Activated T-helper 17 cell treated with anti-CD3 and anti-CD28 coated beads, Interleukin-2, amount 50 U/mL, for 72 hours (primary cell): ENCODE results near the gene PSMG3. TPM values are rescaled to one million over a fixed set of nuclear protein-coding genes. Genes with fewer than 3 reads are reported as not detected.

ENCODE experiments used
- ATAC-seq: fragments of 150-1000 bp; cut with Tn5 transposase; replicated peaks from 2 replicates; pipeline ENCODE4 v1.10.0; 2021; ENCODE audit warnings: mild to moderate bottlenecking, moderate library complexity
- H3K27ac Mint-ChIP-seq: one replicate; pipeline ENCODE4 v1.8.0; 2022; ENCODE audit warnings: mixed read lengths
- H3K27me3 Mint-ChIP-seq: one replicate; pipeline ENCODE4 v1.8.0; 2022; ENCODE audit warnings: mixed read lengths
- H3K36me3 Mint-ChIP-seq: one replicate; pipeline ENCODE4 v1.8.0; 2022; ENCODE audit warnings: low read depth, mild to moderate bottlenecking, mixed read lengths
- H3K4me1 Mint-ChIP-seq: one replicate; pipeline ENCODE4 v1.8.0; 2022; ENCODE audit warnings: mixed read lengths
- H3K4me3 Mint-ChIP-seq: one replicate; pipeline ENCODE4 v1.8.0; 2022; ENCODE audit warnings: mild to moderate bottlenecking, mixed read lengths
- H3K9me3 Mint-ChIP-seq: one replicate; pipeline ENCODE4 v1.8.0; 2022; ENCODE audit warnings: mixed read lengths
- total RNA-seq, 2 donors: library from RNA; stranded (reverse); gene quantifications; one replicate each; pipeline ENCODE4 v1.2.3, GENCODE V29; 2022

PSMG3 gene, protein sequence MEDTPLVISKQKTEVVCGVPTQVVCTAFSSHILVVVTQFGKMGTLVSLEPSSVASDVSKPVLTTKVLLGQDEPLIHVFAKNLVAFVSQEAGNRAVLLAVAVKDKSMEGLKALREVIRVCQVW
- total RNA-seq, result 10 to 100 TPM; 26.4 to 46.4 TPM

DNA sequence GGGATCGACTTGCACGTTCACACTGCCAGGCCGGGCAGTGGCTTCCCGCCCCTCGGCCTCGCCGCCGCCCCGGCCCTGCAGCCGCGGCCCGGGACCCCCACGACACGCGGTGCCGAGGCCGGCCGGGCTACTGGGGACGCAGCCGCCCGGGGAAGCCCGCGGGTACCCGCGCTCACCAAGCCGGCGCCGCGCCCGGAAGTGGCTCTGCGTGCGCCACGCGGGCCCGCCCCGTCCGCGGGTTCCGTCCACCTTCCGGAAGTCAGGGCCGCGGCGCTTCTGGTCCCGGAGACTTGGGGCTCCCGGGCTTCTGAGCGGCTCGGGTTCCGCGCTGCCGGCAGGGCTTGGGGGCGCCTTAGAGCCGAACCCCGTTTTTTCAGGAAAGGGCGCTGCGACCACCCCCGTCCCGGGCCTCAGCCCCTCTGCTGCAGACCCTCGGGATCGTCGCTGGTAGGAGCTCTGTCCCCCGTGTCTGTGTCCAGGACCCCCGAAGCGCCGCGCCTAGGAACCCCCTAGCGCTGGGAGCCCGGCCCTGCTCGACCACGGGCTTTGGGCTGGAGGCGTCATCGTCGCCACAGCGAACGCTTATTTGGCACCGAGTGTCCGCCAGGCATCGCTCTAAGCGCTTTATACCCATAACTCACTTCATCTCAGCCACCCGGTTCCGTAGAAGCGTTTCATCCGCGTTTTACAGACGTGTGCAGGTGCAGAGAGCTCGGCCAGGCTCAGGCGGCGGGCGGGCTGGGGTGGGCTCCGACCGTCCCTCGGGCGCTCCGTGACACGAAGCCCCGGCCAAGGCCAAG is at the start of gene PSMG3:
TSS of gene PSMG3 (minus strand) at position 200 of the 800 bp plus-strand sequence. CDS start 693 bp downstream, outside the sequence.
- Mint-ChIP-seq H3K9me3 (no peaks in the 10 kb centered on the region), H3K4me3 (peak within 1 kb of the TSS; percentile 87), H3K4me1 (peaks cover 13% of the 10 kb centered on the region), H3K36me3 (peaks cover 39% of the 10 kb centered on the region), H3K27me3 (no peaks in the 10 kb centered on the region), H3K27ac (peak within 1 kb of the TSS; percentile 94)
- peak; percentile 91 for ATAC-seq

DNA sequence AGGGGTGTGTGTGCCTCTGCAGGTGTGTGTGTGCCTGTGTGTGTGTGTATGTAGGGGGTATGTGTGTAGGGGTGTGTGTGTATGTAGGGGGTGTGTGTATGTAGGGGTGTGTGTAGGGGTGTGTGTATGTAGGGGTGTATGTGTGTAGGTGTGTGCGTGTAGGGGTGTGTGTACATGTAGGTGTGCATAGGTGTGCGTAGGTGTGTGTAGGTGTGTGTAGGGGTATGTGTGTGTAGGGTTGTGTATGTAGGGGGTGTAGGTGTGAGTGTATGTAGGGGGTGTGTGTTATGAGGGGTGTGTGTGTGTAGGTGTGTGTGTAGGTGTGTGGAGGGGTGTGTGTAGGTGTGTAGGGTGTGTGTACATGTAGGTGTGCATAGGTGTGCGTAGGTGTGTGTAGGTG is 48.6 kb upstream of the PSMG3 start:
- no peak for ATAC-seq
- H3K4me1 Mint-ChIP-seq, result no peaks in the 10 kb centered on the region
- no peak overlapping the region for H3K4me3 Mint-ChIP-seq
- H3K27ac Mint-ChIP-seq, result no peak overlapping the region
- no peaks in the 10 kb centered on the region for H3K36me3 Mint-ChIP-seq
- no peaks in the 10 kb centered on the region for H3K27me3 Mint-ChIP-seq
- H3K9me3 Mint-ChIP-seq, result no peaks in the 10 kb centered on the region

DNA sequence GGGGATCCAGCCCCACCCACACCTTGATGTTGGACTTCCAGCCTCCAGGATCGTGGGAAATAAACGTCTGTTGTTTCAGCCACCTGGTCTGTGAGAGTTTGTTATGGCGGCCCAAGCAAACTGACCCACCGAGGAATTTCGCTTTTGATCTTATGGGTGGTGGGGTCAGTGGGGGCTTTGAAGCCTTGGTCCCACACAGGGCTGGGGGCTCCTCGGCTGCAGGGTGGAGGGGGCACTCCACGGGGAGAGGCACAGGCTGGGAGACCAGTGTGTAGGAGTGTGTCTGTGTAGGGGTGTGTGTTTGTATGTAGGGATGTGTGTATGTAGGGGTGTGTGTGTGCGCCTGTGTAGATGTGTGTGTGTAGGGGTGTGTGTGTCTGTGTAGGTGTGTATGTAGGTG is 48.1 kb upstream of the PSMG3 start:
- H3K36me3 Mint-ChIP-seq, result no peaks in the 10 kb centered on the region
- H3K9me3 Mint-ChIP-seq, result no peaks in the 10 kb centered on the region
- H3K4me3 Mint-ChIP-seq, result no peak overlapping the region
- H3K27ac Mint-ChIP-seq, result no peak overlapping the region
- H3K4me1 Mint-ChIP-seq, result no peaks in the 10 kb centered on the region
- no peak for ATAC-seq
- no peaks in the 10 kb centered on the region for H3K27me3 Mint-ChIP-seq

DNA sequence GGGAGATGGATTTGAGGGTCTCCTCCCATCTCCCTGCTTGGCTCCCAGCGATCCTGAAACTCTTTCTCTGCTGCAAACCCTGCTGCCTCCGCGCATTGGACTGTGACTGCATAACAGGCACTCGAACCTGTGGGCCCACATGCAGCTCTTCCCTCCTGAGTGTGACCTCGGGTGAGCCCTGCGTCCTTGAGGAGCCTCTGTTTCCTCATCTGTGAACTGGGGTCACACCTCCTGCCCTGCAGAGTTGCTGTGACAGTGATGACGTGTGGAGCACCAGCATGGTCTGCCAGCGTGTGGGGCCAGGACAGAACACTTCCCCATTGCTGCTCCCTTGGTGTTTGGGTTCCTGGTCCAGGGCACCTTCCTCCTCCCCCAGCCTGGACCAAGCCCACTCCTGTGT is 46.9 kb upstream of the PSMG3 start:
- no peaks in the 10 kb centered on the region for H3K36me3 Mint-ChIP-seq
- no peak for ATAC-seq
- no peaks in the 10 kb centered on the region for H3K9me3 Mint-ChIP-seq
- no peaks in the 10 kb centered on the region for H3K4me1 Mint-ChIP-seq
- H3K27me3 Mint-ChIP-seq, result no peaks in the 10 kb centered on the region
- no peak overlapping the region for H3K4me3 Mint-ChIP-seq
- H3K27ac Mint-ChIP-seq, result no peak overlapping the region

DNA sequence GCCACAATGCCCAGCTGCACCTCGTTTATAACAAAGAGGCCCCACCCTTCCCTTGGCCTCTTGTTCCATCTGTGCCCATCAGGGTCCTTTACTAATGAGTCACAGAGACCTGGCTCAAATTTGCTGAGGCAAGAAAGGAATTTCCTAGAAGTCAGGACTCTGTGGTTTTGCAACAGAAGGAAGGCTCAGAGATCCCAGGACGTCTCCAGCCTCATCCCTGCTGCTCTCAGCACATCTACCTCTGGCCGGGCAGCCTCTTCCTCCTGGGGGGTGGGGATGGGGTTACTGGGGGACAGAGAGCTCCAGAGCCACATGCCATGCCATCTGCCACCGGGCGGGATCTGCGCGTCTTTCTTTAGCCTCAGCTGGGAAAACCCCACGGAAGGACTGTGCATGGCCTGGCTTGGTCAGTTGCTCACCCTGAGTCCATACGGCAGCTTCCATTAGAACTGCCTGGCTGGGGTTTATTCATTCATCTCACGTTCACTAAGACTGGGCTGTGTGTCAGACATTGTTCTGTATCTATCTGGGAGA is 41.9 kb upstream of the PSMG3 start:
- Mint-ChIP-seq H3K4me1 (no peaks in the 10 kb centered on the region), H3K27me3 (peaks cover 13% of the 10 kb centered on the region), H3K9me3 (no peaks in the 10 kb centered on the region), H3K27ac (no peak overlapping the region), H3K36me3 (no peaks in the 10 kb centered on the region), H3K4me3 (no peak overlapping the region)
- ATAC-seq, result no peak

DNA sequence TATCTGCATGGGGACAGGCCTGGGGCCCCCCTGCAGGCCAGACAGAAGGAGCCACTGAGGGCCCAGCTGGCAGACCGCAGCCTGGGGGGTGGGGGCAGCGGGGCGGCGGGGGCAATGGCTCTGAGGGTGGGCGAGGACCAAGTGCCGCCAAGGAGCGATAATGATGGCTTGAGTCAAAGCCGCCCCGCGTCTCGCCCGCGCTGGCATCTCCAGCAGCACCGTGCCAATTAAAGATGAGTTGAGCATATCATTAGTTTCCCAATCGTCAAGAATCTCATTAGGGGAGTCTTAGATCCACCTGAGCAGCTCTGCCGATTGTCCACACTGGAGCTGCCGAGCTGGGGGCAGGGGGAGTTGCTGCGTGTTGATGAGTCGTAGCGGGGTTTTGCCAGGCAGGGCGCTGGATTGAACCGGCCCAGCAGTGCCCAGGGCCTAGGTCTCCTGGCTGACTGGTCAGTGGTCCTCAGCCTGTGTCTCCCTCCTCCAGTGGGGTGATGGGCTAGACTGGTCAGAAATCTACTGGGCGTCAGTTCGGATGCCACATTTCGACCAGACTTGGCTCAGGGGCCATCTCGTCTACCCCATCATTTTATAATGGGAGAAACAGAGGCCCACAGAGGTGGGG is 41.0 kb upstream of the PSMG3 start:
- no peak for ATAC-seq
- H3K36me3 Mint-ChIP-seq, result no peaks in the 10 kb centered on the region
- no peak overlapping the region for H3K4me3 Mint-ChIP-seq
- no peaks in the 10 kb centered on the region for H3K4me1 Mint-ChIP-seq
- no peaks in the 10 kb centered on the region for H3K9me3 Mint-ChIP-seq
- peaks cover 17% of the 10 kb centered on the region for H3K27me3 Mint-ChIP-seq
- H3K27ac Mint-ChIP-seq, result no peak overlapping the region

DNA sequence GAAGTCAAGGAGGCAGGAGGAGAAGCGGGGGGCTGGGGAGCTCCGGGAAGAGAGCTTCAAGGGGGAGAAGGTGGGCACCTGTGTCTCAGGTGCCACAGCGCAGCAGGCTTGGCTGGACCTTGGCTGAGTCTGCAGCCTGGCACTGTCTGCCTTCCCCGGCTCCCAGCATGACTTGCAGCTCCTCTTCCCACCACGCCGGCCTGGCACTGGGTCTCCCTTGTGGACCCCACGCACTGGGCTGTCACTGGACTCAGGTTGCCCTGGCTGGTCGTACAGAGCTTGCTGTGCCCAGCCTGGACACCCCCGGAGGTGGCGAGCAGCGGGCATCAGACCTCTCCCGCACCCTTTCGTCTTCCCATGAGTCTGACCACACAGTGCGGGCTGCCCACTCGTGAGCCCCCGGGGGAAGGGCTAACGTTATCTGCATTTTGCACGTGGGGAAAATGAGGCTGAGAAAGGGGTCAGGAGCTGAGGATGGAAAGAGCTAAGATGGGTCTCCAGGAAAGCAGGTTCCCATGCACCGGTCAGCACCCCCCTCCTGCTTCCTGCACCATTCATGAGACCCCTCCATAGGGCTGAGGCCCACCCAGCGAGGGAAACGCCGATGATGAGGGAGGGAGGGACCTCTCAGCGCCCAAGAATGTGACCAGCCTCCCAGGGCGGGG is 40.3 kb upstream of the PSMG3 start:
- Mint-ChIP-seq H3K4me3 (no peak overlapping the region), H3K4me1 (no peaks in the 10 kb centered on the region), H3K36me3 (no peaks in the 10 kb centered on the region), H3K27ac (no peak overlapping the region), H3K9me3 (no peaks in the 10 kb centered on the region), H3K27me3 (peaks cover 22% of the 10 kb centered on the region)
- ATAC-seq, result no peak

DNA sequence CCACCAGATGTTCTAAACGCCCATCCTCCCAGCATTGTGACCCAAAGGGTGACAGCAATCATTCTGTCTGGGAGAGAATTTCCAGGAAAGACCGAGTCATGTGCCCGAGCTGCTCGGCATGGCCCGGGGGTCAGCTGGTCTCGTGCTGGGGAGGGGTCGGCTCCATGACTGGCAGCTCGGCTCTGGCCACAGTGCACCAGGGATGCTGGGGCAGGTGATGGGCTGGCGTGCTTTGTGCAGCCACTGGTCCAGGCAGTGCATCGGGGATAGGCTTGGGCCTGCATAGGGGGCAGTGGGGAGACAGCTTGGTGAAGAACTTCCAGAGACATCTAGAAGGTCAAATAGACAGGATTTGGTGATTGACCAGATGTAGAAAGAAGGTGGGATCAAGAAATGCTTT is 39.2 kb upstream of the PSMG3 start:
- H3K9me3 Mint-ChIP-seq, result no peaks in the 10 kb centered on the region
- H3K36me3 Mint-ChIP-seq, result no peaks in the 10 kb centered on the region
- peaks cover 22% of the 10 kb centered on the region for H3K27me3 Mint-ChIP-seq
- ATAC-seq, result no peak
- no peak overlapping the region for H3K4me3 Mint-ChIP-seq
- no peaks in the 10 kb centered on the region for H3K4me1 Mint-ChIP-seq
- H3K27ac Mint-ChIP-seq, result no peak overlapping the region

DNA sequence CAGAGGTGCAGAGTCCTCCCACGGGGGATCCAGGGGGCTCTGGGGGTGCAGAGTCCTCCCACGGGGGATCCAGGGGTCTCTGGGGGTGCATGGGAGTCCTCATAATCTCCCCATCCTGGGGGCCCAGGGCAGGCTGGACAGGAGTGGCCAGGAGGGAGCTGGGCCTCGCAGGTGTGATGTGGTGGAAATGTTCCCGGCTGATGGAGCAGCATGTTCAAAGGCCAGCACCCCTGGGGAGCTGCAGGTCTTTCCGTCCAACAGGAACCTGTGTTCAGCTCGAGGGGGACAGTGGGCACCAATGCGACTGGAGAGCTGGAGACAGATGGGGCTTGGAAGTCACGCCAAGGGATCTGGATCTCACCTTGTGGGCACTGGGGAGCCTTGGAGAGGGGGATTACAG is 38.5 kb upstream of the PSMG3 start:
- no peak for ATAC-seq
- Mint-ChIP-seq H3K27ac (no peak overlapping the region), H3K9me3 (no peaks in the 10 kb centered on the region), H3K27me3 (peaks cover 22% of the 10 kb centered on the region), H3K4me3 (no peak overlapping the region), H3K4me1 (no peaks in the 10 kb centered on the region), H3K36me3 (no peaks in the 10 kb centered on the region)

DNA sequence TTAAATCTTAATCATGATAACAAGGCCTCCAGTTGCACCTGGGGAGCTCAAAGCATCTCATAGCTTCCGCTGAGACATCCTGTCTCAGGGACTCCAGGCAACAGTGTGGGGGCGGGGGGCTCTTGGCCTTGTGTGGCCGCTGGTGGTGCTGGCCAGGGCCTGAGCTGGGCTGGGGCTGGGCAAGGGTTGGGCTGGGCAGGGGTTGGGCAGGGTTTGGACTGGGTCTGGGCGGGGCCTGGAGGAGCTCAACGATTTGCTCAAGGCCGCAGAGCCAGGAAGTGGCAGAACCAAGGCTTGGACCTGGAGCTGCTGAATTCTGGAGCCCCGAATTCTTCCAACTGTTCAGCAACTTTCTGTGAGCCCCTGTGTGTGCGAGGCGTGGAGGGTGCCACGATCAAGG is 37.9 kb upstream of the PSMG3 start:
- ATAC-seq, result no peak
- Mint-ChIP-seq H3K4me3 (no peak overlapping the region), H3K9me3 (no peaks in the 10 kb centered on the region), H3K27me3 (peaks cover 26% of the 10 kb centered on the region), H3K4me1 (no peaks in the 10 kb centered on the region), H3K27ac (no peak overlapping the region), H3K36me3 (no peaks in the 10 kb centered on the region)

DNA sequence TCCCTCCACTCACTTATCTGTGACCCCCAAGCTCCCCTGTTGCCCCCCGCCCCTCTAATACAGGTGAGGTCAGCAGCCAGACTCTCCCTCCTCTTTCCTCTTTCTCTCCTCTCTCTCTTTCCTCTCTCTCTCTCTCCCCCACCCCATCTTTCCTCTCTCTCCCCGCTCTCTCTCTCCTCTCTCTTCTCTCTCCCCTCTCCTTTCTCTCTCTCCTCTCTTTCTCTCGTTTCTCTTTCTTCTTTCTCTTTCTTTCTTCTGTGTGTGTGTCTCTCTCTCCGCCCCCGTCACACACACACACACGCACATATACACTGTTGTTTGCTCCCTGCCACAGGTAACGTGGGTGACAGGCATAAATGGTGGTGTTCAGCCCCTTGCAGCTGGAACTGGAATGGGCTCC is 37.2 kb upstream of the PSMG3 start:
- no peak for ATAC-seq
- peaks cover 26% of the 10 kb centered on the region for H3K27me3 Mint-ChIP-seq
- no peak overlapping the region for H3K27ac Mint-ChIP-seq
- H3K9me3 Mint-ChIP-seq, result no peaks in the 10 kb centered on the region
- no peaks in the 10 kb centered on the region for H3K4me1 Mint-ChIP-seq
- H3K36me3 Mint-ChIP-seq, result no peaks in the 10 kb centered on the region
- no peak overlapping the region for H3K4me3 Mint-ChIP-seq

DNA sequence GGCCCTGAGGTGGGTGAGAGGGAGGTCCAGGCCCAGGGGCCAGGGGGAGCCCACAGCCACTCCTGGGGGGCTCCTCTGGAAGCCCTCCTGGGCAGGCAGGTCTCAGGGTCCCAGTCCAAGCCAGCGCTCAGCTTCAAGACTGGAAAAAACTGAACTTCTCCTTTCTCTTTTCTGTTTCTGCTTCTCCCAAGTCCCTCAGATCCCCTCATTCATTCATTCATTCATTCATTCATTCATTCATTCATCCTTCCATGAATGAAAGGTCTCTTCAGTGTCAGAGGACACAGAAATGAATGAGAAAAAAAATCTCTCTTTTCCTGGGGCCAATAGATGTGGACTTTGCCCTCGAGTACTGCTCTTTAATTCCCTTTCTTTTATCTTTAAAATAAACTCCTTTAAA is 34.6 kb upstream of the PSMG3 start:
- no peak for ATAC-seq
- no peaks in the 10 kb centered on the region for H3K4me1 Mint-ChIP-seq

DNA sequence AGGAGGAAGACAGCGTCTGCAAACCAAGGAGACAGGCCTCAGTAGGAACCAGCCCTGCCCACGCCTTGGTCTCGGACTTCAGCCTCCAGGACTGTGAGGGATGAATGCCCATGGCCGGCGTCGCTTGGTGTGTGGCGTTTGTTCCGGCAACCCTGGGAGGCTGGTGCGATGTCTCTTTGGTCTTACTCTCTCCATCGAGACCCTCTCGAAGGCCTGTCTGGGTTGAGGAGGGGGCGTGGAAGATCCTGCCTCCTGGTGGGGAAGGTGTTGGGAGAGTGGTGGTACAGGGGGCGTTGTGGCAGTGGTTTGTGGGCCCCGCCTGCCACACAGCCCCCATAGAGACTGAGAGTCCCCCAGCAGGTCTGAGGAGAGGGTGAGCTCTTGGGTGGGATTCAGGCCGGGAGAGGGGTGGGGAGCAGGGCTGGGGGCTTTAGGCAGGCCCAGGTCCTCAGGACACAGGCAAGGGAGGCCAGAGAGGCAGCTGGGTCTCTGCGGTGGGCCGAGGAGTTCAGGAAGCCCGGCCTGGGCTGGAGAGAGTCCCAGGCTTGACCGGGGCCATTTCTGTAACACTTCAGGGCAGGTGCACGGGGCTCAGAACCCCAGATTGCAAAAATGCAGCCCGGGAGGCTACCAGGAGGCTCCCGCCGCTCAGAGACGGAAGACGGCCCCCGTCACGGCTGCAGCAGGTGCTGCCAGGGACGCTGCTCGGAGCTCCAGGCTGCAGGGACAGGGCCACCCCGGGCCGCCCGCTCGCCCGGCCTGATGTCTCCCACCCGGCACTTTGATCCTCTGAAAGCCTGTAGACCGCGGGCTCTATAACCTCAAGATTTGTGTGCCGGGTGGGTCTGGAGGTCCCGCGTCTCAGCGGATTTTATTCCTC is 33.8 kb upstream of the PSMG3 start:
- no peaks in the 10 kb centered on the region for H3K36me3 Mint-ChIP-seq
- peaks cover 20% of the 10 kb centered on the region for H3K27me3 Mint-ChIP-seq
- no peaks in the 10 kb centered on the region for H3K9me3 Mint-ChIP-seq
- no peak for ATAC-seq
- no peak overlapping the region for H3K27ac Mint-ChIP-seq
- no peak overlapping the region for H3K4me3 Mint-ChIP-seq
- no peaks in the 10 kb centered on the region for H3K4me1 Mint-ChIP-seq

More for the DNA sequence above, 34.6 kb upstream of the PSMG3 start:
- Mint-ChIP-seq H3K27ac (no peak overlapping the region), H3K36me3 (no peaks in the 10 kb centered on the region), H3K4me3 (no peak overlapping the region), H3K27me3 (peaks cover 22% of the 10 kb centered on the region), H3K9me3 (no peaks in the 10 kb centered on the region)

DNA sequence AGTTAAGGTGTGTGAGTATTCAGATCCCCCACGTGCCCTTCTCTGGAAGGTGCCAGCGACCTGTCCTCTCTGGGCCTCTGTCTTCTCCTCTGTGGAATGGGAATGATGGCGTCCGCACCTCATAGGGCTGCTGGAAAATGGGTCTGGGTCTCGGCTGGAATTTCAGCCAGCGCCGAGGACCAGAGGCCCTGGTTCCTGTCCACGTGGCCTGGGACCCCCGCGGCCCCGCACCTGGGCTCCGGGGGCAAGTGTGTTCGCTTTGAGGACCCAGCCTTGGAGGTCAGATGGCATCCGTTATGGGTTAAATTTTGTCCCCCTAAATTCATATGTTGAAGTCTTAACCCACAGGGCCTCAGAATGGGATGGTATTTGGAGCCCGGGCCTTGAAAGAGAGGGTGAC is 32.6 kb upstream of the PSMG3 start:
- no peak overlapping the region for H3K27ac Mint-ChIP-seq
- H3K36me3 Mint-ChIP-seq, result no peaks in the 10 kb centered on the region
- H3K4me3 Mint-ChIP-seq, result no peak overlapping the region
- H3K27me3 Mint-ChIP-seq, result peaks cover 18% of the 10 kb centered on the region
- H3K9me3 Mint-ChIP-seq, result no peaks in the 10 kb centered on the region
- no peaks in the 10 kb centered on the region for H3K4me1 Mint-ChIP-seq
- ATAC-seq, result no peak
